ENCODE measurements around the gene MINPP1.

Gene MINPP1

GRCh38 chr10:87519582-87519981, 14.9 kb downstream of the MINPP1 start:
- no peak overlapping the region for H3K4me3 ChIP-seq (ENCODE audit: low read depth, low read length)

- H3K4me3 ChIP-seq (ENCODE audit: low read depth, low read length): no peak overlapping the region
Measured at GRCh38 chr10:87523731-87524130, 19.0 kb downstream of the MINPP1 start.

GRCh38 chr10:87524296-87524695, 19.6 kb downstream of the MINPP1 start:
- H3K4me3 ChIP-seq (ENCODE audit: low read depth, low read length): no peak overlapping the region

GRCh38 chr10:87531908-87532622, 27.4 kb downstream of the MINPP1 start:
- no peak overlapping the region for H3K4me3 ChIP-seq (ENCODE audit: low read depth, low read length)

- H3K4me3 ChIP-seq (ENCODE audit: low read depth, low read length): no peak overlapping the region
Measured at GRCh38 chr10:87532696-87533095, 28.0 kb downstream of the MINPP1 start.

- H3K4me3 ChIP-seq (ENCODE audit: low read depth, low read length): no peak overlapping the region
Measured at GRCh38 chr10:87534173-87534858, 29.6 kb downstream of the MINPP1 start.

- no peak overlapping the region for H3K4me3 ChIP-seq (ENCODE audit: low read depth, low read length)
Measured at GRCh38 chr10:87538092-87539015, 33.7 kb downstream of the MINPP1 start.

- H3K4me3 ChIP-seq (ENCODE audit: low read depth, low read length): no peak overlapping the region
Measured at GRCh38 chr10:87541114-87541513, 36.4 kb downstream of the MINPP1 start.

- H3K4me3 ChIP-seq (ENCODE audit: low read depth, low read length): no peak overlapping the region
Measured at GRCh38 chr10:87544721-87545120, 40.0 kb downstream of the MINPP1 start.

GRCh38 chr10:87545783-87546182, 41.1 kb downstream of the MINPP1 start:
- no peak overlapping the region for H3K4me3 ChIP-seq (ENCODE audit: low read depth, low read length)

- H3K4me3 ChIP-seq (ENCODE audit: low read depth, low read length): no peak overlapping the region
Measured at GRCh38 chr10:87546210-87546609, 41.5 kb downstream of the MINPP1 start.

GRCh38 chr10:87546971-87547413, 42.3 kb downstream of the MINPP1 start:
- no peak overlapping the region for H3K4me3 ChIP-seq (ENCODE audit: low read depth, low read length)

- H3K4me3 ChIP-seq (ENCODE audit: low read depth, low read length): no peak overlapping the region
Measured at GRCh38 chr10:87547734-87548311, 43.1 kb downstream of the MINPP1 start.

- H3K4me3 ChIP-seq (ENCODE audit: low read depth, low read length): no peak overlapping the region
Measured at GRCh38 chr10:87550741-87551140, 46.0 kb downstream of the MINPP1 start.

GRCh38 chr10:87551326-87551725, 46.6 kb downstream of the MINPP1 start:
- no peak overlapping the region for H3K4me3 ChIP-seq (ENCODE audit: low read depth, low read length)

- no peak overlapping the region for H3K4me3 ChIP-seq (ENCODE audit: low read depth, low read length)
Measured at GRCh38 chr10:87552248-87552929, 47.7 kb downstream of the MINPP1 start.

GRCh38 chr10:87557409-87557808, 52.7 kb downstream of the MINPP1 start:
- no peak overlapping the region for H3K4me3 ChIP-seq (ENCODE audit: low read depth, low read length)

- no peak overlapping the region for H3K4me3 ChIP-seq (ENCODE audit: low read depth, low read length)
Measured at GRCh38 chr10:87558333-87558732, 53.6 kb downstream of the MINPP1 start.

- H3K4me3 ChIP-seq (ENCODE audit: low read depth, low read length): no peak overlapping the region
Measured at GRCh38 chr10:87559392-87559791, 54.7 kb downstream of the MINPP1 start.

- no peak overlapping the region for H3K4me3 ChIP-seq (ENCODE audit: low read depth, low read length)
Measured at GRCh38 chr10:87560495-87561129, 55.9 kb downstream of the MINPP1 start.

All from iPS-11a (cell line).